ENCODE data around the gene DIAPH1.

- peak in 1 of 7 experiments; percentile 6 for TF ChIP-seq CTCF (IDR thresholded peaks at IDR 0.05)
- no peak for TF ChIP-seq POLR2AphosphoS5 (IDR thresholded peaks at IDR 0.05)
- no peak for TF ChIP-seq POLR2A (IDR thresholded peaks at IDR 0.05)
- TF ChIP-seq EP300 (IDR thresholded peaks at IDR 0.05), result no peak
These were observed 60.6 kb downstream of the DIAPH1 start for GRCh38 chr5:141558150-141558549.
